Neutrophil (primary cell): Measurements from ENCODE around the gene RAB9A.

ENCODE experiments used
- H3K27ac ChIP-seq: fragments of 200-600 bp; sonication (generic); 2 replicates; pipeline ENCODE4 v1.5.1; 2016; ENCODE audit warnings: mild to moderate bottlenecking, moderate library complexity
- H3K27me3 ChIP-seq: fragments of 200-600 bp; sonication (generic); 2 replicates; pipeline ENCODE4 v1.6.0; 2016; ENCODE audit warnings: mild to moderate bottlenecking
- H3K36me3 ChIP-seq: fragments of 200-600 bp; sonication (generic); 2 replicates; pipeline ENCODE4 v1.5.1; 2017
- H3K4me1 ChIP-seq, 2 experiments: fragments of 200-600 bp in 1 of 2; sonication (generic) in 1 of 2; 1 replicate in 1 of 2; 2 replicates in 1 of 2; pipeline versions ENCODE4 v1.5.1 to v1.6.1; 2013 to 2016; ENCODE audit warnings: low read depth in 1 of 2, low read length in 1 of 2, mild to moderate bottlenecking in 1 of 2, moderate library complexity in 1 of 2; ENCODE audit not compliant: control insufficient read depth in 1 of 2, insufficient read depth in 1 of 2
- H3K4me3 ChIP-seq, 2 experiments: fragments of 200-600 bp in 1 of 2; sonication (generic) in 1 of 2; 1 replicate in 1 of 2; 2 replicates in 1 of 2; pipeline ENCODE4 v1.5.1; 2013 to 2016; ENCODE audit warnings: low read depth in 1 of 2, low read length in 1 of 2, mild to moderate bottlenecking in 1 of 2, moderate library complexity in 1 of 2
- H3K9me3 ChIP-seq: fragments of 200-600 bp; sonication (generic); 2 replicates; pipeline ENCODE4 v1.5.1; 2016
- TF ChIP-seq, protein P1 (sequence below): fragments of 200-600 bp; sonication (generic); IDR thresholded peaks from 2 replicates; pipeline ENCODE4 v1.5.1; 2016; ENCODE audit warnings: antibody characterized with exemption

The RAB9A gene

GRCh38 chrX:13691841-13692371 is 3.0 kb downstream of the RAB9A start:
- no peak overlapping the region for H3K27ac ChIP-seq
- H3K9me3 ChIP-seq, result no peaks in the 10 kb centered on the region
- no peak overlapping the region for H3K4me3 ChIP-seq
- H3K36me3 ChIP-seq, result no peaks in the 10 kb centered on the region
- TF ChIP-seq, protein P1, sequence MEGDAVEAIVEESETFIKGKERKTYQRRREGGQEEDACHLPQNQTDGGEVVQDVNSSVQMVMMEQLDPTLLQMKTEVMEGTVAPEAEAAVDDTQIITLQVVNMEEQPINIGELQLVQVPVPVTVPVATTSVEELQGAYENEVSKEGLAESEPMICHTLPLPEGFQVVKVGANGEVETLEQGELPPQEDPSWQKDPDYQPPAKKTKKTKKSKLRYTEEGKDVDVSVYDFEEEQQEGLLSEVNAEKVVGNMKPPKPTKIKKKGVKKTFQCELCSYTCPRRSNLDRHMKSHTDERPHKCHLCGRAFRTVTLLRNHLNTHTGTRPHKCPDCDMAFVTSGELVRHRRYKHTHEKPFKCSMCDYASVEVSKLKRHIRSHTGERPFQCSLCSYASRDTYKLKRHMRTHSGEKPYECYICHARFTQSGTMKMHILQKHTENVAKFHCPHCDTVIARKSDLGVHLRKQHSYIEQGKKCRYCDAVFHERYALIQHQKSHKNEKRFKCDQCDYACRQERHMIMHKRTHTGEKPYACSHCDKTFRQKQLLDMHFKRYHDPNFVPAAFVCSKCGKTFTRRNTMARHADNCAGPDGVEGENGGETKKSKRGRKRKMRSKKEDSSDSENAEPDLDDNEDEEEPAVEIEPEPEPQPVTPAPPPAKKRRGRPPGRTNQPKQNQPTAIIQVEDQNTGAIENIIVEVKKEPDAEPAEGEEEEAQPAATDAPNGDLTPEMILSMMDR, result no peak
- H3K27me3 ChIP-seq, result no peaks in the 10 kb centered on the region
- peaks cover 19 to 43% of the 10 kb centered on the region in 2 experiments for H3K4me1 ChIP-seq

GRCh38 chrX:13692771-13693231 is 3.9 kb downstream of the RAB9A start:
- TF ChIP-seq, protein P1, result no peak
- H3K9me3 ChIP-seq, result no peaks in the 10 kb centered on the region
- peaks cover 26 to 52% of the 10 kb centered on the region in 2 experiments for H3K4me1 ChIP-seq
- peak overlapping the region; percentile 29 for H3K27ac ChIP-seq
- H3K36me3 ChIP-seq, result no peaks in the 10 kb centered on the region
- no peaks in the 10 kb centered on the region for H3K27me3 ChIP-seq
- no peak overlapping the region for H3K4me3 ChIP-seq

DNA sequence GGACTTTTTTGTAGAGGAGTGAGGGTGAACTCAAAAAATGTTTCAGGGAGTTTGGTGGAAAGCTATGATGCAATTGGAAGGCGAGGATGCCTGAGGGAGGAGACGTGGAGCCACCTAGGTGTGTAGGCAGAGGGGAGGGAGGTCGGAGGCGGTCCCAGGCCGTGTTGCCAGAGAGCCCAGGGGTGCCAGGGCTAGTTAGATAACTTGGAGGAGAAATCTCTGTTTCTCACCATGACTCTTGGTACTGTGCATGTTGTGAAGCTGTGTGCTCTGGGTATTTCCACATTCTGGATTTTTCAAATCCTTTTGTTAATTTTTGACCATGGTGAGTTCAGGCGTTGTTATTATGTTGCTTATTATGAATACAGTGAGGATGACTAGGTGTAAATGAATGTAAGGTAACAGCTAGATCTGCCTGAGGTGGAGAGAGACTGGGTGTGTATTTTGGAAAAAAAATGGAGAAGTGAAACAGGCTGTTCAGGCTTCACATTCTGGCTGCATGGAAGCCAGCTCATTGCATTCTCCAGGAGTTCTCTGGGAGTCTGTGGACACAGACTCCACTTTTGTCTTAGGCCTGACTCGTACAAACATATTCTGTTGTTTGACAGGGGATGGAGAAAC is 4.5 kb downstream of the RAB9A start:
- Histone ChIP-seq H3K4me1 (peaks cover 28 to 53% of the 10 kb centered on the region in 2 experiments), H3K4me3 (no peak overlapping the region), H3K36me3 (no peaks in the 10 kb centered on the region), H3K27me3 (no peaks in the 10 kb centered on the region), H3K27ac (peak overlapping the region; percentile 29), H3K9me3 (no peaks in the 10 kb centered on the region)
- TF ChIP-seq, protein P1, result no peak

DNA sequence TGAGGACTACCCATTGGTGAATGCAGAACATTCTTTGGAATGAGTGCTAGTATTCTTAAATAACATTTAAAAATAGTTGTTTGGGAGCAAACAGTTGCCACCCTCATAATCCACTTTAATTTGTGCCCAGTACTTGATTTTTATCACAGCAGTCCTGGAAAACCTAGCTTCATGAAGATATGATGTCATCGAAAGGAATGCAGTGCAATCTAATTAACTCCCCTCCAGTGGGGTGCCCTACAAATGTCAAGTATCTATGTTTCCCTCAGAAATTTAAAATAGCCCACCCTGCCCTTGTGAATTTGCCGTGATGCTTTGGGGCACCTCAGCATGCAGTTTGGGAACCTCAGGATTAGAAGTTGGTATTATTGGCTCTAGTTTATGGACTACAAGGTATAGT is 5.4 kb downstream of the RAB9A start:
- H3K4me1 ChIP-seq, result peaks cover 28 to 59% of the 10 kb centered on the region in 2 experiments
- no peak overlapping the region for H3K4me3 ChIP-seq
- no peaks in the 10 kb centered on the region for H3K9me3 ChIP-seq
- no peaks in the 10 kb centered on the region for H3K36me3 ChIP-seq
- TF ChIP-seq, protein P1, result no peak
- H3K27ac ChIP-seq, result no peak overlapping the region
- H3K27me3 ChIP-seq, result no peaks in the 10 kb centered on the region

GRCh38 chrX:13694983-13695382 is 6.1 kb downstream of the RAB9A start:
- TF ChIP-seq, protein P1, result no peak
- Histone ChIP-seq H3K9me3 (no peaks in the 10 kb centered on the region), H3K4me1 (peaks cover 26 to 56% of the 10 kb centered on the region in 2 experiments), H3K4me3 (no peak overlapping the region), H3K27ac (no peak overlapping the region), H3K27me3 (no peaks in the 10 kb centered on the region), H3K36me3 (no peaks in the 10 kb centered on the region)
